Activated naive CD4-positive, alpha-beta T cell treated with anti-CD3 and anti-CD28 coated beads for 36 hours (primary cell): ENCODE results near the gene INAFM2. TPM values are rescaled to one million over a fixed set of nuclear protein-coding genes. Genes with fewer than 3 reads are reported as not detected.

Source experiments
- CTCF ChIA-PET: fragments of 350-600 bp; sonication (Branson Sonifier 250); formaldehyde crosslinking; loops from one replicate; lab custom pipeline; 2021; ENCODE audit warnings: antibody characterized with exemption; lab: Charles Lee
- DNase-seq: peaks from one replicate; pipeline ENCODE4 v3.0.0-alpha.2; 2020
- H3K27ac Mint-ChIP-seq: one replicate; pipeline ENCODE4 v1.8.0; 2021; ENCODE audit warnings: mild to moderate bottlenecking, mixed read lengths
- H3K27me3 Mint-ChIP-seq: one replicate; pipeline ENCODE4 v1.8.0; 2021; ENCODE audit warnings: low read depth, mixed read lengths
- H3K36me3 Mint-ChIP-seq: one replicate; pipeline ENCODE4 v1.8.0; 2021; ENCODE audit warnings: low read depth, mixed read lengths
- H3K4me1 Mint-ChIP-seq: one replicate; pipeline ENCODE4 v1.8.0; 2021; ENCODE audit warnings: low read depth, mixed read lengths
- H3K4me3 Mint-ChIP-seq: one replicate; pipeline ENCODE4 v1.8.0; 2021; ENCODE audit warnings: mild to moderate bottlenecking, moderate library complexity, mixed read lengths
- H3K9me3 Mint-ChIP-seq: one replicate; pipeline ENCODE4 v1.8.0; 2021; ENCODE audit warnings: mixed read lengths
- intact Hi-C: fragments of 100-400 bp; cut with micrococcal nuclease; formaldehyde crosslinking; loops from one replicate; pipeline ENCODE4 v1.15.1; 2023
- total RNA-seq, 2 experiments: library from RNA; stranded (reverse); gene quantifications; one replicate each; pipeline ENCODE4 v1.2.3, GENCODE V29; 2021

Gene INAFM2
- total RNA-seq, 2 experiments from 2014 or later, result 4.9 to 6.5 TPM

DNA sequence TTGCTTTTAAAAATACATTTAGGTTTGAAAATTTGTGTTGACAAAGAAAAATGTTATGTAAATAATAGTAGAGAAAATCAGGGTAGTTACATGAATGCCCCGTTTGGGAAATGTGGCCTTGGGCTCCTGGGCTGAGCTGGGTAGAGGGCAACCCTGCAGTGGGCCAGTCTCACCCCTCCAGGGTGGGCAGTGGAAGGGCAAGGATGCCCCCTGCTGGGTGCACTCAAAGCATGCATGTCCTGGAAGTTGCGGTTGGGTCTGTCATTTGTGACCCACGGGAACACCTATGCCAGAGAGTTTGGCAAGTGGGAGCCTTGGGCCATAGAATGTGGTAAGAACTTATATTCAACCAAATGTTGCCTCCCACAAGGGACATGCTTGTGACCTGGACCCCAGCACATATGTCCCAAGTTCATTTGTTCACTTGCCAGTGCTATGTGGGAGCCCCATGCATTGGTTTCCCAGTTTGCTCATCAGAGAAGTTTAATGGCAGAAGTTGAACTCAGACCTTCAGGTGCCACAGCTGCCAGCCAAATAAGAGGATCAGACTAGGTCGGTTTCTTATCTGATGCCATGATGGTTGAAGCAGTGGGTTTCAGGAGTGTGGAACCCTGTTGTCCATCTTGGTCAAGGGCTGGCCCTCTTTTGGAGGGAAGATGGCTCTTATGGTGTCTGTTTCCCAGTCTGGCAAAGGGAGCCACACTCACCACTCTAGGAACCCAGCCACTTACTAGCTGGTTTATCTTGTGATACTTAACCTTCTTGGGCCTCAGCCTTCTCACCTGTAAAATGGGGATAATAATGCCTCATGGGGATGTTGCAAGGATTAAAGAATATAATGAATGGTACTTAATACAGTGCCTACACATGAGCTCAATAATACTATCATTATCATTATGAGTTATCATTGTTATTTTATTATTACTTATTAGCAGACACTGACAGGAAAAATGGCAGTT, 13.2 kb upstream of the INAFM2 start:
- intact Hi-C loops, result loop anchor here (1.0 kb wide), 1 partner anchor 31 kb away; no protein-coding TSS in a partner anchor
- peaks cover 35% of the 10 kb centered on the region for H3K4me1 Mint-ChIP-seq
- H3K9me3 Mint-ChIP-seq, result no peaks in the 10 kb centered on the region
- peak; percentile 85 for DNase-seq
- H3K27me3 Mint-ChIP-seq, result no peaks in the 10 kb centered on the region
- H3K27ac Mint-ChIP-seq, result peak overlapping the region; percentile 51
- peaks cover 2% of the 10 kb centered on the region for H3K36me3 Mint-ChIP-seq
- peak overlapping the region; percentile 97 for H3K4me3 Mint-ChIP-seq
- CTCF ChIA-PET, result interaction anchor here (0.7 to 17.8 kb wide), 25 partner anchors 8 to 270 kb away, joined by 3 to 448 read pairs (median 4); partner anchors contain the start of genes ANKRD63, CCDC9B and INAFM2

DNA sequence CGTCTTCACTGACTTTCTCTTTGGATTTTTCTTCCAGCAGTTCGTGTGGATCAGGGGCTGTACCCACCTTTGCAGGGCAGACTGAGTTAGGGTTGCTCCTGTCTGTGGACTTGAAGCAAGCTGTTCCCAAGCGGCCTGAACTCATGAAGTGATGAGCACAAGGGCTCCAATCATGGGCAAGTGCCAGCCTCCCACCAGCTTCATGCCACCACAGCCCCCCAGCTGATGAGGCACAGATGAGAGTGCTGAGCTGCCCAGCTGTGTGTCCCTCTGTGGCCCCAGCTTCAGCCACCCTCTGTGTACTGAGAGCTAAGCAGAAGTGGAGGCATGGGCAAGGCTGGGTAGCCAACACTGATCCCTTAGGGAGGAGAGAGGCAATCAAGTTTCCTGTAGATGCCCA, 12.5 kb upstream of the INAFM2 start:
- Mint-ChIP-seq H3K27ac (no peak overlapping the region), H3K27me3 (no peaks in the 10 kb centered on the region), H3K4me3 (no peak overlapping the region), H3K36me3 (peaks cover 2% of the 10 kb centered on the region), H3K4me1 (peaks cover 33% of the 10 kb centered on the region), H3K9me3 (no peaks in the 10 kb centered on the region)
- no peak for DNase-seq
- CTCF ChIA-PET, result interaction anchor here (0.7 to 17.8 kb wide), 13 partner anchors 9 to 266 kb away, joined by 3 to 448 read pairs (median 6); partner anchors contain the start of genes CCDC9B and INAFM2
- intact Hi-C loops, result loop anchor here (1.0 kb wide), 1 partner anchor 32 kb away; no protein-coding TSS in a partner anchor

- no peaks in the 10 kb centered on the region for H3K9me3 Mint-ChIP-seq
- intact Hi-C loops, result no loop called here
- DNase-seq, result no peak
- peaks cover 2% of the 10 kb centered on the region for H3K36me3 Mint-ChIP-seq
- CTCF ChIA-PET, result interaction anchor here (0.8 to 17.8 kb wide), 8 partner anchors 8 to 95 kb away, joined by 4 to 448 read pairs (median 28); partner anchors contain the start of genes CCDC9B and INAFM2
- peaks cover 25% of the 10 kb centered on the region for H3K4me1 Mint-ChIP-seq
- H3K27ac Mint-ChIP-seq, result no peak overlapping the region
- H3K27me3 Mint-ChIP-seq, result no peaks in the 10 kb centered on the region
- H3K4me3 Mint-ChIP-seq, result no peak overlapping the region
Observed at GRCh38 chr15:40312370-40313158, 10.9 kb upstream of the INAFM2 start.

GRCh38 chr15:40313531-40314398, 9.7 kb upstream of the INAFM2 start:
- intact Hi-C loops, result no loop called here
- CTCF ChIA-PET, result interaction anchor here (0.7 to 17.8 kb wide), 5 partner anchors 11 to 96 kb away, joined by 3 to 448 read pairs (median 11); partner anchors contain the start of gene CCDC9B
- Mint-ChIP-seq H3K4me3 (no peak overlapping the region), H3K27ac (no peak overlapping the region), H3K9me3 (no peaks in the 10 kb centered on the region), H3K4me1 (peaks cover 25% of the 10 kb centered on the region), H3K27me3 (no peaks in the 10 kb centered on the region), H3K36me3 (no peaks in the 10 kb centered on the region)
- peak; percentile 62 for DNase-seq

DNA sequence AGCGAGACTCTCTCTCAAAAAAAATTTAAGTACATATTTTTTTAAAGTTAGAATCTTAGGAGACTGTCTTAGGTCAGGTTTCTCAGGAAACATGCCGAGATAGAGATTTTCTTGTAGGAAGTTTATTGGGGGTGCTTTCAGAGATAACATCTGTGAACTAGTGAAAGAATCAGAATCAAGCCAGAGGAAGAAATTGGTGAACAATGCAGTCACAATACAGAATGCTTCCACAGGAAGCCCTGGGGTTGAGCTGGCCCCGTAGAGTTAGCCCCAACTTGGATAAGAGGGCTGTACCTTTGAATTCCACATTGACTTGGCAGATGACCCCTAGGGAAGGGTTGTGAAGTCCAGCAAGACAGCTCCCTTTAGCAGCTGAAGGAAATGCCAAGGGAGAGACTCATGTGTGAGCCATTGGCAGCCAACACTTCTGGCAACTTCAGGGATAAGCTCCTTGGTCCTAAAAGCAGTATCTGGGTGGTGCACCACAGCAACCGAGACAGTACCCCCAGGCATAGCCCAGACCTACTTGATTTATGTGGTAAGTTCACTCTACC, 8.7 kb upstream of the INAFM2 start:
- CTCF ChIA-PET, result interaction anchor here (3.6 to 17.8 kb wide), 3 partner anchors 21 to 97 kb away, joined by 11 to 448 read pairs (median 365); partner anchors contain the start of gene CCDC9B
- H3K27me3 Mint-ChIP-seq, result no peaks in the 10 kb centered on the region
- no peaks in the 10 kb centered on the region for H3K9me3 Mint-ChIP-seq
- H3K4me1 Mint-ChIP-seq, result peaks cover 14% of the 10 kb centered on the region
- intact Hi-C loops, result no loop called here
- H3K4me3 Mint-ChIP-seq, result no peak overlapping the region
- no peak overlapping the region for H3K27ac Mint-ChIP-seq
- H3K36me3 Mint-ChIP-seq, result no peaks in the 10 kb centered on the region
- DNase-seq, result no peak

GRCh38 chr15:40316931-40317330, 6.6 kb upstream of the INAFM2 start:
- DNase-seq, result no peak
- no peaks in the 10 kb centered on the region for H3K27me3 Mint-ChIP-seq
- no peaks in the 10 kb centered on the region for H3K9me3 Mint-ChIP-seq
- CTCF ChIA-PET, result interaction anchor here (0.6 to 17.8 kb wide), 6 partner anchors 8 to 131 kb away, joined by 3 to 448 read pairs (median 51); partner anchors contain the start of genes CCDC9B and PLCB2
- H3K4me3 Mint-ChIP-seq, result no peak overlapping the region
- intact Hi-C loops, result no loop called here
- H3K27ac Mint-ChIP-seq, result no peak overlapping the region
- H3K36me3 Mint-ChIP-seq, result no peaks in the 10 kb centered on the region
- peaks cover 16% of the 10 kb centered on the region for H3K4me1 Mint-ChIP-seq

DNA sequence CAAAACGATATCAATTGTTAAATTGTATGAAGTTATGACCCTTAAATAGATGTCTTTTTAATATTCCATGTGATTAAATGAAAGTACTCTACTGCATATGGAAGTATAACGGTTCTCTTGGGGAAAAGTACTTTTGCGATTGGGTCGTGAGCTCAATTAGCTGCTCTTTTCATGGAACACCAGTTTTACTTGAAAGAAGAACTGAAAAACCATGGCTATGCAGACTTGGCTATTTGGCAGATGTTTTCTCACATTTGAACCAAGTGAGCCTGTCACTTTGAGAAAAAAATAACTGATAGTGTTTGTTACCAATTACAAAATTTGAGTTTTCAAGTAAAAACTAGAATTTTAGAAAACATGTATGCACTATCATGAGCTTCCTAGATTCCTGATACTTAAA, 5.9 kb upstream of the INAFM2 start:
- CTCF ChIA-PET, result interaction anchor here (0.6 to 17.8 kb wide), 5 partner anchors 8 to 132 kb away, joined by 3 to 448 read pairs (median 98); partner anchors contain the start of genes CCDC9B and PLCB2
- Mint-ChIP-seq H3K4me1 (peaks cover 14% of the 10 kb centered on the region), H3K27ac (no peak overlapping the region), H3K36me3 (no peaks in the 10 kb centered on the region), H3K4me3 (no peak overlapping the region), H3K27me3 (no peaks in the 10 kb centered on the region), H3K9me3 (no peaks in the 10 kb centered on the region)
- no peak for DNase-seq
- intact Hi-C loops, result no loop called here

DNA sequence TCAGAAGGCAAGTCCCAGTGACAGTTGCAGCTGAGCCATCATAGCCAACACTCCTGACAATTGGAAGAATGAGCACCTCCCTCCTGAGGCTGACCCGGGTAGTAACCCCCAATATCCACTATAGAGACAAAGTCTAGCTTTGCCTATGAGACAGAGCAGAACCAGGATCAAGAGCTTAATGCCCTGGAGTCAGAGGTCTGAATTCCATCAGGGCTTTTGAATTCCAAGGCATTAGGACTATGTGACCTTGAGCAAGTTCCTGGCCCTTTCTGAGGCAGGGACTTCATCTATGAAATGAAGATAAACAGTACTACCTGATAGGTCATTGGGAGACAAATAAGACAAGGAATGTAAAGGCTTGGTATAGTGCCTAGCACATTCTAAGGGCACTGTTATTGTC, 3.1 kb upstream of the INAFM2 start:
- H3K4me3 Mint-ChIP-seq, result no peak overlapping the region
- CTCF ChIA-PET, result interaction anchor here (0.5 to 17.8 kb wide), 13 partner anchors 11 to 284 kb away, joined by 3 to 448 read pairs (median 3); partner anchors contain the start of genes CCDC9B, KNSTRN and PLCB2
- no peak for DNase-seq
- peaks cover 15% of the 10 kb centered on the region for H3K4me1 Mint-ChIP-seq
- no peaks in the 10 kb centered on the region for H3K9me3 Mint-ChIP-seq
- H3K27ac Mint-ChIP-seq, result no peak overlapping the region
- intact Hi-C loops, result loop anchor here (2.0 to 5.0 kb wide), 6 partner anchors 38 to 388 kb away; partner anchors contain the start of genes ANKRD63, BMF and EIF2AK4
- peaks cover 3% of the 10 kb centered on the region for H3K36me3 Mint-ChIP-seq
- H3K27me3 Mint-ChIP-seq, result no peaks in the 10 kb centered on the region

DNA sequence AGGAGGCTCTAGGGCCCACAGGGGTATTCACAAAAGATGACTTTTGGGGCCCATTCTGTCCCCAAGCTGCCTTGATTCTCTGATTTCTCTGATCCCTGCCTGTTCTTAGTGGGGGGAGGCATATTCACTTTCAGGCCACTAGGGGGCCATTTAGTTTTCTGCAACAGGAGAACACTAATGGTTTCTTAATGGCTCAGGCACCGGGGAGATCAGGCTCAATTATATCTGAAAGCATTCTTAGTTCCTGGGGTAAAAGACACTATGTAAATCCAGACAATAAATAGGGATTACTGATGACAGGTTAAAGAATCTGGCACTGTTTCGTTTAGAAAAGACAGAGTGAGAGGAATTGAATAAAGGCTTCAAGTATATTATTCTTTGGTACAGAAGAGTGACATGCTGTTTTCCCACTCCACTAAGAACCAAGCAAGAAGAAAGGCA, 2.5 kb upstream of the INAFM2 start:
- Mint-ChIP-seq H3K27ac (no peak overlapping the region), H3K36me3 (peaks cover 3% of the 10 kb centered on the region), H3K9me3 (no peaks in the 10 kb centered on the region)

DNA sequence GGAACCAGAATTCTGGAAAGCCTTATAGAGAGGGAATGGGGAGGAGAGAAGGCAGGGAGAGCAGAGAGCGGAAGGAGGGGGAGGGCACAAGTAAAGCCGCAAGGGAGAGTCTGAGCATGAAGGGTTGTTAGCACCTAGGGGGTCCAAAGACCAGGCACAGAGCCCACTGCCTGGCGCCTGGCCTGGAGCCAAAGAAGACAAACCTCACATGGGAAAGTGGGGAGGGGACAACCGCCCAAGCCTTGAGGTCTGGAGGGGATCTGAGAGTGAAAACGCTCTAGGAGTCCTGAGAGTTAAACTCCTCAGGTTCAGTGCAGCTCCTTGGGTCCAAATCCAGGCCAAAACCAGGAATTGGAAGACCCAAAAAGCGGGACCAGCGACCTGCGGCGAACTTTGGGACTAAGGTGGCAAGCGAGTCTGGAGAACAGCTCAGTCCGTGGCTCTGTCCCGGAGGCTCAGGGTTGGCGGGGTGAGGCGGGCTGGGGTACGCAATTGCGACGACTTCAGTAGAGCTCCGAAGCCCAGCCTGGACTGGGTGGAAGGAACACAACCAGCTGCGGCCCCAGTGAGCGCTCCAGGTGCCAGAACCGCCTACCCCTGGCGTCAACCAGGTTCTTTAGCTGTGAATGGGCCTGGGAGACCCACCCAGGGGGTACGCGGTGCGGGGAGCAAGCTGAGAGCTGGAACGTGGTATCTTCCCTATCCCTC, 807 bp upstream of the INAFM2 start:
- intact Hi-C loops, result loop anchor here (1.0 to 5.0 kb wide), 7 partner anchors 15 to 540 kb away; partner anchors contain the start of genes ANKRD63, BMF, EIF2AK4 and FSIP1

More for the DNA sequence above, 2.5 kb upstream of the INAFM2 start:
- peak; percentile 74 for DNase-seq
- H3K4me3 Mint-ChIP-seq, result no peak overlapping the region
- peaks cover 20% of the 10 kb centered on the region for H3K4me1 Mint-ChIP-seq
- intact Hi-C loops, result loop anchor here (1.0 to 5.0 kb wide), 8 partner anchors 17 to 389 kb away; partner anchors contain the start of genes ANKRD63, BMF and EIF2AK4
- H3K27me3 Mint-ChIP-seq, result no peaks in the 10 kb centered on the region
- CTCF ChIA-PET, result interaction anchor here (0.6 to 17.8 kb wide), 11 partner anchors 12 to 406 kb away, joined by 3 to 448 read pairs (median 3); partner anchors contain the start of genes CCDC9B and PLCB2

More for the DNA sequence above, 807 bp upstream of the INAFM2 start:
- Mint-ChIP-seq H3K4me3 (peak overlapping the region; percentile 69), H3K27me3 (no peaks in the 10 kb centered on the region), H3K4me1 (peaks cover 22% of the 10 kb centered on the region), H3K9me3 (no peaks in the 10 kb centered on the region), H3K36me3 (peaks cover 3% of the 10 kb centered on the region), H3K27ac (no peak overlapping the region)
- CTCF ChIA-PET, result interaction anchor here (0.9 to 17.8 kb wide), 10 partner anchors 13 to 285 kb away, joined by 3 to 448 read pairs (median 4); partner anchors contain the start of genes CCDC9B and PLCB2
- DNase-seq, result no peak
